HG03571 (cell line): ENCODE data around the gene CPEB1.

Experiments
- ATAC-seq: cut with Tn5 transposase; IDR thresholded peaks from one replicate; pipeline ENCODE4 v1.9.1; 2021; ENCODE audit not compliant: unreplicated experiment

CPEB1 gene

DNA sequence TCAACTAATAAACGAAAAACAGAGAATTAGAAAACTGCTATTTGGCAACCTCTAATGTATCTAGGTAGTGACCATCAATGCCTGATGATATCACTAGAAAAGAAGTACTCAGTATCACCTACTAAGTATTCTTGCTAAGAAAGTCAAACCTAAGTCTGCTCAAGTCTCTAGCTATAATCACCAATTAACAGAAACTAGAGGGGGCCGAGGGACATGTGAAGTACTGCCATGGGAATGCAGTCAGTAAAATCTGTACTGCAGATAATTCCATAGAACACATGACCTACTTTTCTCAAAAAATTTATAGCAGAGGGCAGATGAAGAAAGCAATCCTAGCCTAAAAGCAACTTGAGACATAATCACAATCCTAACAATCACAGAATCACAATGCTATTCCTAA is 51.4 kb downstream of the CPEB1 start:
- ATAC-seq: no peak

DNA sequence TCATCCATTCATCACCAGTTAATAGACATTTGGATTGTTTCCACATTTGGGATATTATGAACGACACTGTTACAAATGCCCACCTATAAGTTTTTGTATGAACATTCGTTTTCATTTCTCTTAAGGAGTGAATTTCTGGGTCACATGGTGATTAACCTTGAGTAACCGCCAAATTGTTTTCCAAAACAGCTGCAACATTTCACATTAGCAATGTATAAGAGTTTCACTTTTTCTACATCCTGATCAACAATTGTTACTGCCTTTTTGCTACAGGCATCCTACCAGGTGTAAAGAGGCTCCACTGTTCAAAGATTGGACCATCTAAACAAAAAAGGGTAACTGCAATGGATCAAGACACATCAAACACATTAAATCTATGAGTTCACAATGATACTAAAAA is 52.0 kb downstream of the CPEB1 start:
- no peak for ATAC-seq

DNA sequence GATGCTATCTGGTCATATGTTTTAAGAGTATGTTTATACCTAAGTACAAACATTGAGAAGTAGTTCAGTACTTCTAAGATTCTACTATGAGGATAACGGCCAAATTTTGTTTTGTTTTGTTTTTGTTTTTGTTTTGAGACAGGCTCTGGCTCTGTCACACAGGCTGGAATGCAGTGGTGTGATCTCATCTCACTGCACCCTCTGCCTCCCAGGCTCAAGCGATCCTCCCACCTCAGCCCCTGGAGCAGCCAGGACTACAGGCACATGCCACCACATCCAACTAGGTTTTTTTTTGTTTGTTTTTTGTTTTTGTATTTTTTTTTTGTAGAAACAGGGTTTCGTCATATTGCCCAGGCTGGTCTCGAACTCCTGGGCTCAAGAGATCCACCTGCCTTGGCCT is 59.4 kb downstream of the CPEB1 start:
- ATAC-seq: no peak

DNA sequence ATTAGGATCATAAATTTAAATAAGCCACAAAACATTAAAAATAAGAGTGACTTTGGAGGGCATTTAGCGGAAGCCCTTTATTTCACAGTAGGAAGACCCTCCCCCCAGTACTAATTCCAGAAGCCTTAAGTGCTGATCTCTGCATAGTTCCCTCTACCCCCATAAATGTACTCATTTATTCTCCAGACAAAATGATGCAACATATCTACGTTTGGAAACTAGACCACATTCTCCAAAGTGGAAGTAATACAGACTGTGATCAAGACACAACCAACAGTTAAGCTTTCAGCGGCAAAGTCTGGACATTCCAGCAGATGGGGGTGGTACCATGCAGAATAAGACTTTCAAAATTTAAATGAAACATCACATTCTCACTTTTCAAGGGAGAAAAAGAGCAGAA is 62.1 kb downstream of the CPEB1 start:
- no peak for ATAC-seq

DNA sequence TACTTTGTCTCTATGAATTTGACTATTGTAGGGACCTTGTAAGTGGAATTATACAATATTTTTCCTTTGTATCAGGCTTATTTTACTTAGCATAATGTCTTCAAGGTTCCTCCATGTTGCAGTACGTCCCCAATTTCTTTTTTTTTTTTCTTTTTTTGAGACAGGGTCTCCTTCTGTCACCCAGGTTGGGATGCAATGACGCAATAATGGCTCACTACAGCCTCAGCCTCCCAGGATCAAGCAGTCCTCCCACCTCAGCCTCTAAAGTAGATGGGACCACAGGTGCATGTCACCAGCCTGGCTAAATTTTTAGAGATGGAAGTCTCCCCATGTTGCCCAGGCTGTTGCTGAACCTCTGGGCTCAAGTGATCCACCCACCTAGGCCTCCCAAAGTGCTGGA is 66.5 kb downstream of the CPEB1 start:
- no peak for ATAC-seq

DNA sequence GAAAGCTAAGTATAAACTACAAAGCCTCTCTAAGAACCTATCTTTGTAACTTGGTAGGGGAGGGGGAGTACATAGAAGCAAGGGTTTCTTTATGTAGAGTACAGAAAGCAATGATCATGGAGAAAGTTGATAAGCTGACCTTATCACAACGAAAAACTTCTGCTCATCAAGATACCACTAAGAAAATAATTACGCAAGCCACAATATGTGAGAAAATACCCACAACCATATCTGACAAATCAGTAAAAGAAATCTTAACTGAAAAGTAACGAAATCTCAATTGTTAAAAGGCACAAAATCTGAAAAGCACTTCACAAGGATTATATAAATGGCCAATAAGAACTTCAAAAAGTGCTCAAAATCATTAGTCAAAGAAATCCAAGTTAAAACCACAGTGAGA is 71.8 kb downstream of the CPEB1 start:
- ATAC-seq: no peak

DNA sequence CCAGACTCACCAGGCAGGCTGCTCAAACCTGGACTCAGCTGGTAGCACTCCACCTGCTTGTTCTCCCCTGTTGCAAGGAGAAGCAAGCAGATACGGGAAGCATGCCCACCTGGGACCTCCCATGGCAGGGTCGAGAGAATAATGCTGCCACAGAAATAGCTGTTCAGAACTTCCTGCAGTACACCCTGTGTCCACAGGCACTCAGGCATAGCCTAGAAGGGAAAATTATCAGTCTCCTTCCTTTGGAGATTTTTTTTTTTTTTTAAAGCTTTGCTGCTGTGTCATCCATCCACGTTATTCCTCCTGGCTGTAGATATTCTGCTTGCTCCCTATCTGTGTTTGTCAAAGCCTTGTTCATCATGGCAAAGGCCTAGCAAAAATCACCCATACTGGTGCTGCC is 74.2 kb downstream of the CPEB1 start:
- ATAC-seq: no peak

DNA sequence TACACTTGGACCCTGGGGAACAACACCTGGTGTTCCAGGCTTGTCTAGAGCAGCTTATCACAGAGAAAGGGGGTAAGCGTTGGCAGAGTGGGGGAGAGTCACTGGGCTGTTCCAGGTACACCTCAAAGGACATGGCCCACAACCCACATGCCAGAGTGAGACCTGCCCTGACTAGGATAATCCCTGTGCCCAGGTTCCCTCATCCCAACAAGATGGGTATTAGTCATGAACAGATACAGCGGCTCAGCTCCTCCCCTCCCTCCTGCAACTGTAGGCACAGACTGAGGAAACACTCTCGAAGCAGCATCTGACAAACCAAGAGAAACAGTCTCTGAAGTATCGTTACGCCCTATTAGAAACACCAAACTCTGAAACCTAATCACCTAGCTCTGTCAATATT is 74.9 kb downstream of the CPEB1 start:
- no peak for ATAC-seq

DNA sequence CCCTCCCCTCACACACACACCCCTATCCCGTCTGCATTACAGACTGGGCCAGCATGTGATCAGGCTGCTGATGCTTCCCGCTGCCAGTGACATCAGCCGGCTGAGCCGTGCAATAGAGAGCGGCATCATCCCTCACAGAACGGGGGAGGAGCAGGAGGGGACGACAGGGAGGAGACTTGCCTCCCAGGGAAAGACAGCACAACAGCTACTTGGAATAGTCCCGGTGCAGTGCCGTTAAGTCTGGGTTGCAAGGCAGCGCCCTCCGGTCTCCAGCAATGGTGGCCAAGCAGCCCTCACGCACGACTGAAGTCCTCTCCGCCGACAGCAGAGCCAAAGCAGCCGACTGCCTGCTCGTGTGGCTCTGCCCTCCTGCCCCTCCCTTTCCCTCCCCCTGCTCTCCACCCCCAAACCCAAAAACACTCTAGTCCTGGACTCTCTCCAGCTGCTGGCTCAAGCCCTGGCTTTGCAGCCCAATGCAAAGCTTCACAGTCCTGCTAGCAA is 75.4 kb downstream of the CPEB1 start:
- no peak for ATAC-seq

DNA sequence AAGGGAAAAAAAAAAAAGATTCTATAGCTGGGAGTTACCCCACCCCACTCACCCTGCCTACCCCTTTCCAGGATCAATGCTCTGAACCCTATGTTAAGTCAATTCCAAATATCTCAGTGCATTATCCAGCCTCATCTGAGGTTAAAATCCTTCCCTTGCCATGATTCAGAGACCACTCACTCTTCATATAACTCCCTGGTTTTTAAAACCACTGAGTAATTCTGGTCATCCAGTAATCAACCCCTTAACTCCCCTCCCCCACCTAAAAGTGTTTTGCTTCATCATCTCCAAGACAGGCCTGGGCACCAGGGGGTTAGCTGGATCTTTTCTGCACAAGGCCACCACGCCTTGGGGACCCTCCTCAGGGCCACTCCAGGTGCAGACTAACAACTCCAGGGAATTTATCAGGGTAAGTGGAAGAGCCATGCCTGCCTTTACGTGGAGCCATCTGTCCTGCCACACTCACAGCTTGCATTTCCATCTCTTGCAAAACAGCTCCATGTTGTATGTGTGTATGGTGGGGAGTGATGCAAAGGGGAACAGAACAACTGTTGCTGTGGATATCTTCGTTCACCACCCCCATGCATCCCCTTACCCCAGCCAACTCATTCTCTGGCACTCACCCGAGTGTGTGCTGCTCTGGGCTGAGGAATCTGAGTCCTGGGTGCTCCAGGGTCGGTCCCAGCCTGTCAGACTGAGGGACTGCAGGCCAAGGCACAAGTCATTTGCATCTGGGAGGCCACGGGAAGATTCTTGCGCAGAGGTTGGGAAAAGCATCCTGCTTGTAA is 76.2 kb downstream of the CPEB1 start:
- no peak for ATAC-seq

DNA sequence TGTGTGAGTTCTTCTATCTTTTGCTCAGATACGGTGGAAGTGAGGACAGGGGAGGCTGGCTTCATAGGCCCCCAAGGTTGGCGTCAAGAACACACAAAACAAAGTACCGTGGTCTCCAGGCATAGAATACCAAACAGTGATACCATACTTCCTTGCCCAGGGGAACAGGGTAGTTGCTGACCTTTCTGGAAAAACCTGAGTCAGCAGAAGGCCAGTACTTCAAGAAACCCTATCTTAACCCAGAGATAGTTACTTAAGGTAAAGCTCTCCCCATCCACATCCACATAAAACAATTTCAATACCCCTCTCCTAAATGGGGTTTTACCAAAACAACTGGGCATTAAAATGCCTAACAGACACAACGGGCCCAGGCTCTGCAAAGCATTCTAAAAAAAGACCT is 77.3 kb downstream of the CPEB1 start:
- ATAC-seq: no peak

DNA sequence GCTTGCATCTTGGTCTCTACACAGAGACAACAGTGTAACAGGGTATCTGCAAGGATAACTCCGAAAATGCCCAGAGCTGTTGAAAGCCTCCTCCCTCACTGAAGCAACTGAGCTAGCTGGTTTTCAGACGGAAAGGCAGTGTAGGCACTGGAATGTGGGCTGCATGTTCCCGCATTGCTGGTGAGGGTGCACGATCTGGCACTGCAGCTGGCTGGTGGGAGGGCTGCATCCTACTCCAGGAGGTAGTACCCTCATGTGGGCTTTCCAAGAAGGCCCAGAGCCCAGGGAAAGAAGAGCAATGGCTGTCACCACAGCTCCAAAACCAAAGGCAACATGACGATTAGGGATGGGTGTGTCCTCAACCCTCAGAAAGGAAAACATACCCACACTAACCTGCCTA is 78.2 kb downstream of the CPEB1 start:
- no peak for ATAC-seq

DNA sequence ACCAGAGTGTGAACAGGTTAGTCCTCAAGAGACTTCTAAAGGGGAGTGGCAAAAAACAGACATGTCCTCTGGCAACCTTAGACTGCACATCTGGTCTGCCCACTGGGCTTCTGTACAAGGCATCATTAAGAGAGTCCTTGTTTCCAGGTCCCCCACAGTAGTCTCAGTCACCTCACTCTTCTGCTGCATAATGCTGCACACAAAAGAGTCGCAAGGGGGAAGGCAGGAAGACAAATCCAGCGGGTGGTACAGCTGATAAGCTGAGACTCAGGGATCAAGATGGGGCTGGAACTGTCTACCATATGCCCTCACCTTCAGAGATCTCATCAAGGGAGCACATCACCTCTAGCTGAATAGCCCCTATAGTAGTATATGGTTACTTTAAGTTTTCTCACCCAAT is 79.5 kb downstream of the CPEB1 start:
- ATAC-seq: no peak

DNA sequence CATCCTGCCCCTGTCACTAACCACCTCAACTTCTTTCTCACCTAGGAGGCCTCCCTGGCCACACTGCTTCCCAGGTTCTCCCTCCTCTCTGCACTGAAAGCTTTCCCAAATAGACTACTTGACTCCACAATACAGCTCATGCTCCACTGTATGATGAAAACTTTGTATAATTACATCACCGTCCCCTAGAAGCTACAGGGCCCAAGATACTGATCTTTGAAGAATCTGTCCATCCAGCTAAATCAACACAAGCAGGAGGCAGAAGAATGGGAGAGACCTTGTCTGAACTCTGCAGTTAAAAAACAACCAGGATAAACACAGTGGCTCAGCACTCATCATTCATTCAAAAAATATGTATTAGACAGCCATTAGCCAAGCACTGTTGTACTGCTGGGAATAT is 80.5 kb downstream of the CPEB1 start:
- ATAC-seq: no peak

DNA sequence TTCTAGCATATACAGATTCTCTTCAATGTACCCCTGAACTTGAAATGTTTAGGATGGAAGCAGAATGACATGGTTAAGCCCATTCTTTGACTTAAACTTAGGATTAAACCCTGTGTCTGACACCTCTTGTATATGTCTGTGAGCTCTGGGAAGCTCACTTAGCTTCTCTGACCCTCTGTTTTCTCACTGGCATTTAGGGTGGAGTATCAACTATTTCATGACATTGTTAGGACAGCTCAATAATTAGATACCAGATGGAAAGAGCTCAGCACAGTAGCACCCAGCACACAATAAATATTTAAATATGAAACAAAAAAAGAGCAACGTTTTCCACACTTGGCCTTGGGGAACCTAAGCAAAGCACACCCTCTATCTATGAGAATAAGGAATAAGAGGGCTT is 88.7 kb downstream of the CPEB1 start:
- no peak for ATAC-seq

DNA sequence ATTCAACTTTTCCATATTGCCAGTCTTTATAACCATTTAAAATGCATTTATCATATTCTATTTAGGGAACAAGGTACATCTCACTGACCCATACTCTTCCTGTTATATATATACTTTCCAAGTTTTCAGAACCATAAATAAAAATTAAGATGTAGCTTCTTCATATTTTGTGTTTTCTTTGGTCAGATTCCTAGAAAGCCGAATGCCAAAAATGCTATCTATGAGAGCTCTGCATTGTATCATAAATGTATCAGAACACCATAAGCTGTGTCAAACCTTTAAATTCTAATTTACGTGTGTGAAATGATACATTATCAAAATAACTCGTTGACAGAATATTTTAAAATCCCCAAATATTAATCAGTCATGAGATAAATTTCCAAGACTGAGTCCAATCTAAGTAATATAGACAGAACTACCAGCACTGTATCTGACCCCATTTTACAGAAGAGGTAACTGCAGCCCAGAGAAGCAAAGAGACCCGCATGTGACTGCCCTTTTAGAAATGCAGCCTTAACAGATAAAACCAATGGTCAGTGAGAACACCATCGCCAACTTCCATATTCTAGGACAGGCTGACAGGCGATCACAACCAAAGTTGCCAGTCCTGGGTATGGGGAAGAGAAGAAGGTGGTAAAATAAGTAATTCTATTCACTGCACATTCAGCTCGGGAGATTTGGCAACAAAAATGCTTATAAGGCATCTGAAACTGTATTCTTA is 90.7 kb downstream of the CPEB1 start:
- ATAC-seq: no peak

DNA sequence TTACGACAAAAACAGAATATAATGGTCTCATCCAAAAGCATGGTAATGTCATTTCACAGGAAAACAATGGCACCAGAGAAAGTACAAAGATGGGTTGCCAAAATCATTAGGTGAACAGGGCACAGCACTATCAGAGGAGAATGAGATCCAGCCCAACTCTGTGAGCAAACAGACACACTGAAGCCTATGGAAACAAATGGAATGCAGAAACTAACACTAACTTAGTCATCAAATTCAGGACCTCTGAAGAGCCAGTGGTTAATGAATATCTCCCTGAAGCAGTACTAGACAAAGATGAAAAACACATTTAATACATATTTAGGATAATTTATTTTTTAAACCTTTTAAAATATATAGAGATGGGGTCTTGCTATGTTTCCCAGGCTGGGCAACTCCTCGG is 92.3 kb downstream of the CPEB1 start:
- ATAC-seq: no peak

DNA sequence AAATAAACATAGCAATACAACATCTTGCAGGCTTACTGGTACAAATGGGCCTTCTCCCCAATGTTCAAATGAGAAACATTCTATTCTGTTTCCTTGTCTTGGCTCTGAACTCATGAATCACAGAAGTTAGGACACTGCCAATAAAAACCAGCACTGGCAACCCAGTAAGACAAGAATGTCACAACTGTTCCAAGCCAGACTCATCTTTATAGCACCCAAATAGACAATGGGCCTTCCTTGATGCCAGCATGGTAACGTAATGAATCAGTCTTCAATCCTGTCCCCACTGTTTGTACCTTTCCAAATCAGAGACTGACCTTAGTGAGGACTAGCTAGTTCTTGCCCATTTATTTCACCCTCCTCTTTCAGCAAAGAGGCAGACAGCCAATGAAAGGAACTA is 92.8 kb downstream of the CPEB1 start:
- no peak for ATAC-seq

DNA sequence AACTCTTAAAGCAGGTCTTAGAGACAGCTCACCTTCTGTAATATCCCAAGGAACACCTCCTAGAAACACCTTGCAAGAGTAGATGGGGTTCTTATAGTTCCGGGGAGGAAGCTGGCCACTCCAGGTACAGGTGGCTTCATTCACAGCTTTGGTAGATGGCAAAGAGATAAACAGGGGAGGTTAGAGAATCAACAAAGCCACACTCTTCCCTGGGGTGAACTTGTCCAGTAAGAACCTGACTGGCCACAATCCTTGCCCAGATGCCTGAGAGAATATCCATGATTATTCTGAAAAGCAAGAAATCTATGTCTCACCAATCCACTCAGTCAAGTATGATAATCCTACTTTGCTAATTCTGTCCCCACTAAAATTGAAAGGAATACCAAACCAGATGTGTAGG is 93.3 kb downstream of the CPEB1 start:
- no peak for ATAC-seq

DNA sequence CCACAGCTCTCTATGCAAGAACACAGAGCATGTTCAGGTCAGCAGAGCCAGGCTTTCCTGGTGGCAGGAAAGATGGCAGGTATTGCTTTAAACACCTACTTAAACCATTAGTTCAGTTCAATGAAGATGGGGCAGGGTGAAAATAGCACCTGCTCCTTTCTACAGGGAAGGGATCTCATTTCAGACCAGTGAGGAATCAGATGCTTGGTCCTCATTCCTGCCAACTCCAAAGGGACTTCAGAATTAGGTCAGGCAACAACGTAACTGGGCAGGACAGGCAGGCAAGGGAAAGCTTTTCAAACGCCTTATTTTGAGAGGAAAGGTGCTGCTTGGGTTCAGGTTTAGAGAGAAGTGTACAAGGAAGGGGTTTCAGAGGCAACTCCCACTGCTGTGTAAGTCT is 94.3 kb downstream of the CPEB1 start:
- no peak for ATAC-seq

DNA sequence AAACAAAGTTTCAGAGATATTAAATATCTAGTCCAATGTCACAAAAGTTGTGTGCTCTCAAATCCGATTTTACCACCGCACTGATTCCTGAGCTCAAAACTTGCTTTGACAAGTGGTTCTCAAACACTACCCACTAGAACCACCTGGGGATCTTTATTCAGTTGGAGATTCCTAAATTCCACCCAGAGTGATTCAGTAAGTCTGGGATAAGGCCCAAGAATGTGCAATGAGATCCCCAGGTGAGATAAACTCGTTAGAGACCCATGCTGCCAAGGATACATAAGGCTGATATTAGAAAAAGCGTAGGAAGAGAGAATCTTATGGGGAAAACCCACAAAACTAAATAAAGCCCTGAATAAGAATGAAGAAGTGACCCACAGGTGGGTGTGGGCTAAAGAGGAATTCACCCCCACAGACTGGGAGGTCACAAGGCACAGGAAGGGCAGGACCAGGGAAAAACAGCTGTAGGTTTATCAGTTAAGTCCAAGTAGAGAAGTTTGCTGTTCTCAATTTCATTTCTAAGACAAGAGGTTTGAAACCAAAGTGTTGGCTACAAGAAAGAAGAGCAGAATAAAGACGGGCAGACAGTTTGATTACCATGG is 95.4 kb downstream of the CPEB1 start:
- no peak for ATAC-seq

DNA sequence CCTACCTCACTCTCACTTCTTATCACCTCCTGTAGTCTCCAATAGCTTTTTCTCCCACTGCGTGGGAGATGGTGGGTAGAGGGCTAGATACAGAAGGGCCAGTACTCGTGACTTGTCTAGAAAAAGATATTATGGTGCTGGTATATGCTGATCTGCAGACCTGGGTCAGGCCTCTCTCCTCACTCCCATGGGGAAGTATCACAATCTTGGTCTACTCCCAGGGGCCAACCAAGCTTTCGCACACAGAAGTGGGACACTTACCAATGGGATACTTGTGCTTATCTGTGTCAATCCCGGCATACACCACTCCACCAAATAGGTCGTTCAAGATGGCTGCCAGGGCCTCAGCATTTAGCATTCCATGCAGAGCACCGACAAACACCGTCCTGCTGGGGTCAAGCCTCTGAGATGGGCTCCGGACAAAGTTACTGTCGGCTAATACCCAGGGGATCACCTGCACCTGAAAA is 97.9 kb downstream of the CPEB1 start:
- no peak for ATAC-seq
